22Rv1 (cell line): ENCODE measurements around the gene DBN1.

Experiments
- H3K27ac ChIP-seq: fragments of 450-650 bp; 2 replicates; pipeline ENCODE4 v1.5.1; 2017
- ZFX ChIP-seq: fragments of 450-650 bp; IDR thresholded peaks from 2 replicates; pipeline ENCODE4 v1.6.1; 2017; ENCODE audit warnings: antibody characterized with exemption, borderline replicate concordance
- TF ChIP-seq, protein P1 (sequence below): fragments of 450-650 bp; IDR thresholded peaks from 2 replicates; pipeline ENCODE4 v1.5.1; 2017; ENCODE audit warnings: mild to moderate bottlenecking

DBN1 gene

DNA sequence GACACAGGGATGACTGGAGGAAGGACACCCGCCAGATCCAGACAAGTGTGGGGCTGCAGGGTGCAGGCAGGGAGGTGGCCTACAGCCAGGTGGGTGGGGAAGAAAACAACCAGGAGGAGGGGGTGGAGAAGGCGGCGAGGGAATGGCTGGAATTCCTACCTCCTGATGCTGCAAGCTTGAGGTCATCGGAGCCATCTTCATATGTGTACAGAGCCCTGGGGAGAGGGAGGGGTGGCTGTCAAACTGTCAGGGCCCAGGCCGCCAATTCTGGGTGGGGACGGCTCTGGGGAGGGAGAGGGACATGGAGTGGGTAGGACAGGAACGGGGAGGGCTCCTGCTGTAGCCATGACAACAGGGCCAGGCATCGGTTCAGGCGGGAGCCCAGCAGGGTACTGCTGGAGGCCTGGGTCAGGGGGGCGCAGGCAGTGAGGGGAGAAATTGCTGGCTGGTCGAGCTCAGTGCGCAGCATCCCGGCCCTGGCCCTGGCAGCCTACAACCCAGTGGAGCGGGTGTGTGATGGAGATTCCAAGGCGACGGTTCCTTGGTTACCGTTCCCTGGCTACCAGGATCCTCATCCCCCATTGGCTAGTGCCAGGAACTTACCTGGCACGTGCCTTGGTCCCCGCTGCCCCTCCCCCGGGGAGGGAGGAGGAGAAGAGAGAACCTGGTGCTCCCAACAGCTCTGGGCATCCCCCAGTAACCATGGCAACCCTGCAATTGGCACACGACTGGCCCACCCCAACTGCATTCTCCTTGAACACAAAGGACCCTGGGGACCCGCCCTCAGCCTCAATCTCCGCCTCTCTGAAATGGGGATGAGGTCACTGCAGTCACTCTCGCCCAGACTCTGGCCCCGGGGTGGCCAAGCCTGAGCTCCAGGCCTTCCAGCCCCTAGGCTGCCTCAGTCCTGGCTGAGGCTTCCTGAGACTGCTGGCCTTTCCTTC lies 4.5 kb downstream of the DBN1 start:
- TF ChIP-seq, protein P1, sequence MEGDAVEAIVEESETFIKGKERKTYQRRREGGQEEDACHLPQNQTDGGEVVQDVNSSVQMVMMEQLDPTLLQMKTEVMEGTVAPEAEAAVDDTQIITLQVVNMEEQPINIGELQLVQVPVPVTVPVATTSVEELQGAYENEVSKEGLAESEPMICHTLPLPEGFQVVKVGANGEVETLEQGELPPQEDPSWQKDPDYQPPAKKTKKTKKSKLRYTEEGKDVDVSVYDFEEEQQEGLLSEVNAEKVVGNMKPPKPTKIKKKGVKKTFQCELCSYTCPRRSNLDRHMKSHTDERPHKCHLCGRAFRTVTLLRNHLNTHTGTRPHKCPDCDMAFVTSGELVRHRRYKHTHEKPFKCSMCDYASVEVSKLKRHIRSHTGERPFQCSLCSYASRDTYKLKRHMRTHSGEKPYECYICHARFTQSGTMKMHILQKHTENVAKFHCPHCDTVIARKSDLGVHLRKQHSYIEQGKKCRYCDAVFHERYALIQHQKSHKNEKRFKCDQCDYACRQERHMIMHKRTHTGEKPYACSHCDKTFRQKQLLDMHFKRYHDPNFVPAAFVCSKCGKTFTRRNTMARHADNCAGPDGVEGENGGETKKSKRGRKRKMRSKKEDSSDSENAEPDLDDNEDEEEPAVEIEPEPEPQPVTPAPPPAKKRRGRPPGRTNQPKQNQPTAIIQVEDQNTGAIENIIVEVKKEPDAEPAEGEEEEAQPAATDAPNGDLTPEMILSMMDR: no peak
- no peak for TF ChIP-seq ZFX
- H3K27ac ChIP-seq: no peak overlapping the region

DNA sequence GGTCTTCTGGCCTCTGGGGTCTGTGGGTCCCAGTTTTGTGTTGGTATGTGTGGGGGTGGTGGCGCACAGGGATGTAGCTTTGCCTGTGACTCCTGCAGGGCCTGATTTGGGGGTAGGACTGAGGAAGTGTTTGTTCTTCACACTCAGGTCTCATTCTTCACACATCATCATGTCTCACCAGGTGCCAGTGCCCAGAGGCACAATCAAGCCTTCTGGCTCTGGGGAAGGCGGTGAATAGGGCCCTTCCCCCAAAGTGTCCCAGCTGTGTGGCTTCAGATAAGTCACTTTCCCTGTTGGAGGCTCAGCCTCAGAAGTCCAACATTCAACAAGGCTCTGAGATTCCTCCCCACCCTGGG lies 5.1 kb downstream of the DBN1 start:
- TF ChIP-seq ZFX: no peak
- TF ChIP-seq, protein P1: no peak
- no peak overlapping the region for H3K27ac ChIP-seq

DNA sequence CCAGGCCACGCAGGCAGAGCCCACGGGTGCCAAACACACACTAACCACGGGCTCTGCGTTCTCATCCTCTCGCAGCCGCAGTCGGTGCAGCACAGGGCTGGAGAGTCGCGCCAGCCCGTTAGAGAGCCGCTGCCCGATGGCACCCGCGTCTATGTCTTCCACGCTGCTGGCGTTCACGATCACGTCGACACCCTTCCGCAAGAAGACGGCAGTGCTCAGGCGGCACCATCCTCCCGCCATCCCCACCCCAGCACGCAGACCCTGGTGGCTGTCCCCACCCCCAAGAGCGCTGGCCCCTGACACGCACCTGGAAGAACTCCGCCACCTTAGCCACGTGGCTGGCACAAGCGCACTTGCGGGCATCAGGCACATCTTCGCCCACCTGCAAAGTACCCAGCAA lies 6.0 kb downstream of the DBN1 start:
- no peak overlapping the region for H3K27ac ChIP-seq
- no peak for TF ChIP-seq ZFX
- TF ChIP-seq, protein P1: no peak

DNA sequence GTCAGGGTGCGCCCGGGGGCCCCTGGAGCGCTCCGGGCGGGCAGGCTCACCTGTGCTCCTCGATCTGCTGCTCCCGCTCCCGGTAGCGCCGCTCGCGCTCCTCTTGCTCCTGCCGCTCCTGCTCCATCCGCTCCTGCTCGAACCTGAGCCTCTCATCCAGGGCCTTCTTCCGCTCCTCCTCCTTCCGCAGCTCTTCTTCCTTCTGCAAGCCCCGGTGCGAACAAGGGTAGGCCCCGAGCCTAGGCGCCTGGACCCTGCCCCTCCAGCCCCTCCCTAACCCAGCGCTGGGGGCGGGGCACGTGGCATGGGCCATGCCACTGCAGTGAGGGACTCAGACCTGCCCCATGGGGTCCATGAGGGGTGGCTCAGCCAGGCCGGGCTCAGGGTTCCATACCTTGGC lies 6.6 kb downstream of the DBN1 start:
- no peak overlapping the region for H3K27ac ChIP-seq
- no peak for TF ChIP-seq ZFX
- TF ChIP-seq, protein P1: no peak

DNA sequence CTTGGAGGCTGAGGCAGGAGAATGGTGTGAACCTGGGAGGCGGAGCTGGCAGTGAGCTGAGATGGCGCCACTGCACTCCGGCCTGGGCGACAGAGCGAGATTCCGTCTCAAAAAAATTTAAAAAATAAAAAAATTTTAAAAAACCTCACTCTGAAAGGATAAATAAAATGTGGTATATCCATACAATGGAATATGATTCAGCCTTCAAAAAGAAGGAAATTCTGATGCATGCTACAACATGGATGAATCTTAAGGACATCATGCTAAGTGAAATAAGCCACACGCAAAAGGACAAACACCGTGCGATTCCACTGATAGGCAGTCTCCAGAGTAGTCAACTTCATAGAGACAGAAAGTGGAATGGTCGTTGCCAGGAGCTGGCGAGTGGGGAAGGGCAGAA lies 8.4 kb downstream of the DBN1 start:
- H3K27ac ChIP-seq: no peak overlapping the region
- TF ChIP-seq, protein P1: no peak
- TF ChIP-seq ZFX: no peak

DNA sequence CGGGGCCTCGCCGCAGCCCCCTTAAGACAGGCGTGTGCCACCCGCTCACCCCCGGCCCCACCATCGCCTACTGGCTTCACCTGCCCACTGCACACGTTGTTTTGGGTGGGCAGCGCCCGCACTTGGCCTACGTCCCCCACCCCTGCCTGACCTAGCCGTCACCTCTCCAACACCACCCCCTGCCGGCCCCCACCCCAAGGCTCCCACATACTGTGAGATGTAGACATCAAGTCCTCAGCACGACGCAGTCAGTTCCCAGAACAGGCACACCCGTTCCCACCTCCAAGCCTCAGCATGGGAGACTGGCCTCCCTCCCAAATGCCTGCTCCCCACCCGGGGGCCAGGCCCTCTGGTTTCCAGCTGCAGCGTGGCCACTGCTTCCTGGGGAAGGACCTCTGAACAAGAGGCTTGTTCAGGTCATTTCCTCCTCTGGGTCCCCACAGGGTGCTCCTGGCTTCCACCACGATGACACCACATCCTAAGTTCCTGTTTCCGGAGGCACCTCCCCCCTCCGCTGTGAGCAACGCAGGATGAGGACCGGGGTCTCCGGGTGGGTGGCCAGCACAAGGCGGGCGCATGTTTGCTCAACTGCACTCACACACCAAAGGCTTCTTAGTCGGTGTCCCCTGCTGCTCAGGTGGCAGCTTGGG lies 11.3 kb downstream of the DBN1 start:
- H3K27ac ChIP-seq: no peak overlapping the region
- TF ChIP-seq ZFX: no peak
- TF ChIP-seq, protein P1: no peak

DNA sequence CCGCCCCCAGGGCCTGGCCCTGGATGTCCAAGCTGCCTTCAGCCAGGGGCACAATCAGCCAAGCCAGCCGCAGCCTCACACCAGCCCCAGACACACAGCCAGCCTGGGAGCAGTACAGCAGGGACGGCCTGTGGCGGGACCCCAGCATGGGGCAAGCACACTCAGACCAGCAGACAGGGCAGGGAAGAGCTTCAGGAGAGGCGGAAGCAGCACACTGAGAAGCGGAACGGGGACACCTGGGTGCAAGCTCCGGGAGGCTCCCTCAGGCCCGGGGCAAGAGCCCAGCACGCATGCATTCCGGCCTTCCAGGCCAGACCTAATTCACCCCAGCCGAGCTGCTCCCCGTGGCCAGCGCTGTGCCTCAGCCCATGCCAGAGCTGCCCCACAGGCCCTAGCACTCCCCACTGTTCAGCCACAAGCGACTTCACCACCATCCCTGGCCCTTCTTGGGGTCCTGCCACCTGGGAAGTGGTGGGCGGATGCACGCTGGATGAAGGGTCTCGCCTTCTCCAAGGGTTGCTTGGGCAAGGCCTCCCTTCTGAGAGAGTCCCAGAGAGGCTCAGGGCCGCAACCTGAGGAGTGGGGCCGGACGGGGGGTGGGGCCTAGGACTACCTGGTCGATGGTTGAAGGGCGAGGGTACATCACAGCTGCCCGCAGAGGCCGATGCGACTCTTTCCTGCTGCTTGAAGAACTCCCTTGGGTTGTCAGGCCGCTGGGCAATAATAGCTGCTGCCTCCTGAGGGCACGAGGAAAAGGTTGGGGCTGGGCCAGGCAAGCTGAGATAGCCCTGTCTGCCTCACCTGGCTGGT lies 13.4 kb downstream of the DBN1 start:
- no peak for TF ChIP-seq ZFX
- TF ChIP-seq, protein P1: no peak
- no peak overlapping the region for H3K27ac ChIP-seq
